Bronchial epithelial cell (primary cell): ENCODE data around the gene RPS6KA6. TPM values are rescaled to one million over a fixed set of nuclear protein-coding genes. Genes with fewer than 3 reads are reported as not detected.

Source experiments
- DNase-seq: peaks from one replicate; pipeline ENCODE4 v3.0.0-alpha.2; 2010; ENCODE audit warnings: low read depth
- FAIRE-seq: peaks from 2 replicates; lab custom pipeline; 2011; peaks lifted over from hg19 to GRCh38; lab: Jason Lieb, UNC
- H3K27me3 ChIP-seq: 2 replicates; pipeline ENCODE4 v1.5.1; 2011; ENCODE audit warnings: low read length; ENCODE audit not compliant: control insufficient read depth, insufficient read depth
- H3K36me3 ChIP-seq: 2 replicates; pipeline ENCODE4 v1.5.1; 2011; ENCODE audit warnings: low read length; ENCODE audit not compliant: control insufficient read depth, insufficient read depth
- H3K4me3 ChIP-seq: 2 replicates; pipeline ENCODE4 v1.5.1; 2011; ENCODE audit warnings: mild to moderate bottlenecking, low read depth, low read length, control low read depth
- total RNA-seq: library from RNA; depleted of rRNA; stranded (reverse); fragments of >200 nt; gene quantifications from 2 replicates; pipeline ENCODE4 v1.2.1, GENCODE V29; 2014
- TF ChIP-seq, protein P1 (sequence below): IDR thresholded peaks from 2 replicates; pipeline ENCODE4 v1.5.1; 2011; ENCODE audit warnings: mild to moderate bottlenecking, moderate library complexity, low read length, control low read depth, inconsistent platforms; ENCODE audit not compliant: insufficient read depth, severe bottlenecking

RPS6KA6 gene
- total RNA-seq, 1 donor from 2014 or later, result 5.3 TPM

DNA sequence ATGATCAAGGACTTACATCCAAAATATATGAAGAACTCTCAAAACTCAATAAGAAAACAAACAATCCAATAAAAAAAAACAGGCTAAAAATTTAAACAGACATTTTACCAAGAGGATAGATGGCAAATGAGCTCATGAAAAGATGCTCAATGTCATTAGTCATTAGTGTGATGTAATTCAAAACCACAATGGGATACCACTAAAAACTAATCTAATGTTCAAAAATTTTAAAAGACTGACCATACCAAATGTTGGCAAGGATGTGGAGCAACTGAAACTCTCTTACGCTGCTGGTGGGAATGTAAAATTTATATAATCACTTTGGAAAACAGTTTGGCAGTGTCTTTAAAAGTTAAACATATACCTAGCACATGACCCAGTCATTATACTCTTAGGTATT lies 43.7 kb downstream of the RPS6KA6 start:
- Histone ChIP-seq H3K36me3 (no peaks in the 10 kb centered on the region), H3K27me3 (no peaks in the 10 kb centered on the region), H3K4me3 (no peak overlapping the region)
- DNase-seq (no peak), FAIRE-seq (no peak)
- TF ChIP-seq, protein P1, sequence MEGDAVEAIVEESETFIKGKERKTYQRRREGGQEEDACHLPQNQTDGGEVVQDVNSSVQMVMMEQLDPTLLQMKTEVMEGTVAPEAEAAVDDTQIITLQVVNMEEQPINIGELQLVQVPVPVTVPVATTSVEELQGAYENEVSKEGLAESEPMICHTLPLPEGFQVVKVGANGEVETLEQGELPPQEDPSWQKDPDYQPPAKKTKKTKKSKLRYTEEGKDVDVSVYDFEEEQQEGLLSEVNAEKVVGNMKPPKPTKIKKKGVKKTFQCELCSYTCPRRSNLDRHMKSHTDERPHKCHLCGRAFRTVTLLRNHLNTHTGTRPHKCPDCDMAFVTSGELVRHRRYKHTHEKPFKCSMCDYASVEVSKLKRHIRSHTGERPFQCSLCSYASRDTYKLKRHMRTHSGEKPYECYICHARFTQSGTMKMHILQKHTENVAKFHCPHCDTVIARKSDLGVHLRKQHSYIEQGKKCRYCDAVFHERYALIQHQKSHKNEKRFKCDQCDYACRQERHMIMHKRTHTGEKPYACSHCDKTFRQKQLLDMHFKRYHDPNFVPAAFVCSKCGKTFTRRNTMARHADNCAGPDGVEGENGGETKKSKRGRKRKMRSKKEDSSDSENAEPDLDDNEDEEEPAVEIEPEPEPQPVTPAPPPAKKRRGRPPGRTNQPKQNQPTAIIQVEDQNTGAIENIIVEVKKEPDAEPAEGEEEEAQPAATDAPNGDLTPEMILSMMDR, result no peak

DNA sequence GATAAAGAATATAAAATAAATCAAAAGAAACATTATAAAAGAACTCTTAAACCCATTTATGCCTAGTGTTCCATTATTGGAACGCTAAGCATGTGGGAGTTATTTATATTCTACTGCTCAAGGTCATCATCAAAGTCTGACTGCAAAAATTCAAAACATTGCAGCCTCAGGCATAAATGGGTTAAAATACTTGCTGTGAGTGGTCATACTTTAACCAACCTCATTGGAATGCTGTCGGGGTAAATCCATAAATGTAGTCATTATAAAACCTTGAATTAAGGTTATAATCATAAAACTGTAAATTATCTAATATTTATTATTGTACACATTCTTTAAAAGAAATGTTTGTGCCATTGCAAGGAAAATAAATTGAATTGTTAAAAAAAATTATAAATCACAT lies 55.0 kb downstream of the RPS6KA6 start:
- Histone ChIP-seq H3K27me3 (no peaks in the 10 kb centered on the region), H3K4me3 (no peak overlapping the region), H3K36me3 (no peaks in the 10 kb centered on the region)
- FAIRE-seq, result no peak
- TF ChIP-seq, protein P1, result no peak
- no peak for DNase-seq

DNA sequence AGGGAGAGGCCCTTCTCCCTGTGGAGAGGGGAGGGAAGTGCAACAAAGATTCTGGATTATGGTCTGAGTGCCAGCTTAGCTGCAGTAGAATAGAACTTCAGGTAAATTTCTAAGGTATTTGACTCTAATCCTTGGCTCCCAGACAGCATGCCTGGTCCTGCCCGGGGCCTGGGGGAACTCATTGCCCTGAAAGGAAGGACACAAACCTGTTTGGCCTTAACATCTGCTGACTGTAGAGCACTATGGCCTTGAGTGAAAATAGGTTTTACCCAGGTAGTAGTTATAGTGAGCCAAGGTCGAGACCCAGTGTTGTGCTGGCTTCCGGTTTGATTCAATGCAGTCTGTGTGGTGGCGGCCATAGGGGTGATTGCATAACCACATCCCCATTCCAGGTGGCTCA lies 64.4 kb downstream of the RPS6KA6 start:
- H3K27me3 ChIP-seq, result no peaks in the 10 kb centered on the region
- DNase-seq (peak; percentile 67), FAIRE-seq (no peak)
- H3K36me3 ChIP-seq, result no peaks in the 10 kb centered on the region
- H3K4me3 ChIP-seq, result no peak overlapping the region
- TF ChIP-seq, protein P1, result no peak

DNA sequence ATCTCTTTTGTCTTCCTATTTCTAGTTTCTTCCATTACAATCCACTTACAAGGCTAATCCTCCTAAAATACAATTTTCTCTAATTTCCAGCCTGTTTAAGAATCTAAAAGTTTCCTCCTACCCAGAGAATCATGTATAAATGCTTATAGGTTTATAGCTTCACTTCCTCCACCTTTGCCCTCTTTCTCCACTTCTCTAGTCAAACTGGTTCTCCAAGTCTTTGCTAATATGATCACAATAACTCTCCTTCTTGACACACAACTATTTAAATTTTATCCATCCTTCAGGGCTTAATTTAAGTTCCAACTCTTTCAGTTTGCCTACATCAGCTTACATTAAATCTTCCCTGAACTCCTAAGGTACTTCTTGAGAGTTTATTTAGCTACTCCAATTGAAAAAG lies 69.2 kb downstream of the RPS6KA6 start:
- TF ChIP-seq, protein P1, result no peak
- FAIRE-seq (no peak), DNase-seq (peak; percentile 60)
- H3K4me3 ChIP-seq, result no peak overlapping the region
- H3K36me3 ChIP-seq, result no peaks in the 10 kb centered on the region
- H3K27me3 ChIP-seq, result no peaks in the 10 kb centered on the region

DNA sequence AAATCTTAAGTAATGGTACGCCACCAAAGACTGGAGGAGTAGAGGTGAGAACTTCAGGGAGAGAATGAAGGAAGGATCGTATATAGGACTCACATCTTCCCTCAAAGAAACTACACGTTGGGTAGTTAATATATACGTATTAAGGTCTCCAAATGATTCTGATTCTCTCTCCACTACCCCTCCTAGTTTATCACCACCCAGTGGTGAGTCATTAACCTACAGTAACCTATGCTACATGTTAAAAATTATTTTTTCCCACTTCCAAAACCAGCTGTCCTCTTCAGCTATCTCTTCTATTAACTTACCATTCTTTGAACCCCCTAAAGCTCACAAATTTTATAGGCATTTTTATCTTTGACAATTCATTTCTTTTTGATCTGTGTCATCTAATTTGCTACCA lies 69.7 kb downstream of the RPS6KA6 start:
- Histone ChIP-seq H3K36me3 (no peaks in the 10 kb centered on the region), H3K4me3 (no peak overlapping the region), H3K27me3 (no peaks in the 10 kb centered on the region)
- FAIRE-seq, result no peak
- peak; percentile 23 for DNase-seq
- TF ChIP-seq, protein P1, result no peak

DNA sequence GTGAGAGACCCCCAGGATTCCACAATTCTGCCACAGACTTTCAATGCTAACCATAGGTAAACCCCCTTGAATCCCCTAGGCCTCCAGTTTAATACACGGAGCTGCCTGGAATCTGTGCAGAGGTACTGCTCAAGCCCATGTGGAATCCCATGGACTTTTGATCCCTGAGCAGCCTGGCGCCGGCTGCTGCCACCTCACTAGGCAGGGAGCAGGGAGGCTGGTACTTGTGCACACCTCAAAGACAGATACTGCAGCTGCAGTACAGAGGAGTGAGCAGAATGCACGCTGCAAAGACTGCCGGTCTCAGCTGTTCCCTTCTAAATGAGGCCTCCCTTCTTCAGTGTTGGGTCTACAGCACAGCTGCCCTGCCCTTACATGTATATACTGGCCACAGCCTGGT lies 79.4 kb downstream of the RPS6KA6 start:
- no peaks in the 10 kb centered on the region for H3K27me3 ChIP-seq
- no peak for DNase-seq
- H3K4me3 ChIP-seq, result no peak overlapping the region
- TF ChIP-seq, protein P1, result no peak
- no peaks in the 10 kb centered on the region for H3K36me3 ChIP-seq
- FAIRE-seq, result no peak
